OCI-LY1 (cell line): ENCODE measurements around the gene MTHFSD.

Experiments used
- H2AFZ ChIP-seq: fragments of 200-600 bp; sonication (generic), shearing (Covaris generic); 2 replicates; pipeline ENCODE4 v1.6.0; 2014; ENCODE audit warnings: antibody characterized with exemption, mild to moderate bottlenecking, low read length
- H3F3A ChIP-seq: fragments of 200-600 bp; sonication (generic), shearing (Covaris generic); 2 replicates; pipeline ENCODE4 v1.6.0; 2014; ENCODE audit warnings: mild to moderate bottlenecking, antibody characterized with exemption, low read length, moderate library complexity; ENCODE audit not compliant: insufficient read depth
- H3K27ac ChIP-seq: fragments of 200-600 bp; sonication (generic); 2 replicates; pipeline ENCODE4 v1.5.1; 2014; ENCODE audit warnings: low read length, mixed run types, mild to moderate bottlenecking, low read depth; ENCODE audit not compliant: poor library complexity, severe bottlenecking
- H3K27me3 ChIP-seq: fragments of 200-600 bp; sonication (generic); 2 replicates; pipeline ENCODE4 v1.6.0; 2014; ENCODE audit warnings: antibody characterized with exemption, mild to moderate bottlenecking, low read length, moderate library complexity; ENCODE audit not compliant: insufficient read depth
- H3K36me3 ChIP-seq: fragments of 200-600 bp; sonication (generic); 2 replicates; pipeline ENCODE4 v1.6.1; 2014; ENCODE audit warnings: mild to moderate bottlenecking, antibody characterized with exemption, low read length, moderate library complexity, mixed read lengths; ENCODE audit not compliant: insufficient read depth
- H3K4me1 ChIP-seq: fragments of 200-600 bp; sonication (generic); 2 replicates; pipeline ENCODE4 v1.5.1; 2014; ENCODE audit warnings: mild to moderate bottlenecking, low read length, moderate library complexity; ENCODE audit not compliant: insufficient read depth, severe bottlenecking
- H3K4me2 ChIP-seq: fragments of 200-600 bp; sonication (generic), shearing (Covaris generic); 2 replicates; pipeline ENCODE4 v1.6.1; 2014; ENCODE audit warnings: low read length
- H3K4me3 ChIP-seq: fragments of 200-600 bp; sonication (generic); 2 replicates; pipeline ENCODE4 v1.5.1; 2014; ENCODE audit warnings: low read length, low read depth, mild to moderate bottlenecking, mixed read lengths; ENCODE audit not compliant: poor library complexity, severe bottlenecking
- H3K79me2 ChIP-seq: fragments of 200-600 bp; shearing (Covaris generic); 2 replicates; pipeline ENCODE4 v1.6.1; 2016; ENCODE audit warnings: mixed run types, low read length, mixed read lengths; ENCODE audit not compliant: insufficient read depth
- H3K9ac ChIP-seq: fragments of 200-600 bp; sonication (generic), shearing (Covaris generic); 2 replicates; pipeline ENCODE4 v1.6.1; 2014; ENCODE audit warnings: mild to moderate bottlenecking, low read length, mixed read lengths
- H3K9me2 ChIP-seq: fragments of 200-600 bp; sonication (generic), shearing (Covaris generic); 2 replicates; pipeline ENCODE4 v1.6.1; 2014; ENCODE audit warnings: low read depth, mild to moderate bottlenecking, low read length, mixed read lengths
- H3K9me3 ChIP-seq: fragments of 200-600 bp; shearing (Covaris generic); 2 replicates; pipeline ENCODE4 v1.6.1; 2014; ENCODE audit warnings: low read length, mixed read lengths
- H4K20me1 ChIP-seq: fragments of 200-600 bp; sonication (generic), shearing (Covaris generic); 2 replicates; pipeline ENCODE4 v1.6.0; 2016; ENCODE audit warnings: mild to moderate bottlenecking, low read length; ENCODE audit not compliant: insufficient read depth
- EZH2 ChIP-seq: fragments of 200-600 bp; sonication (generic), shearing (Covaris generic); IDR thresholded peaks from 2 replicates; pipeline ENCODE4 v1.8.0; 2017; ENCODE audit warnings: borderline replicate concordance, mixed run types, mild to moderate bottlenecking, antibody characterized with exemption, low read length, moderate library complexity, mixed read lengths
- TF ChIP-seq, protein P1 (sequence below): fragments of 200-600 bp; sonication (generic), shearing (Covaris generic); IDR thresholded peaks from 2 replicates; pipeline ENCODE4 v1.5.1; 2017; ENCODE audit warnings: mild to moderate bottlenecking, antibody characterized with exemption, low read length, moderate library complexity, mixed read lengths

The MTHFSD gene

DNA sequence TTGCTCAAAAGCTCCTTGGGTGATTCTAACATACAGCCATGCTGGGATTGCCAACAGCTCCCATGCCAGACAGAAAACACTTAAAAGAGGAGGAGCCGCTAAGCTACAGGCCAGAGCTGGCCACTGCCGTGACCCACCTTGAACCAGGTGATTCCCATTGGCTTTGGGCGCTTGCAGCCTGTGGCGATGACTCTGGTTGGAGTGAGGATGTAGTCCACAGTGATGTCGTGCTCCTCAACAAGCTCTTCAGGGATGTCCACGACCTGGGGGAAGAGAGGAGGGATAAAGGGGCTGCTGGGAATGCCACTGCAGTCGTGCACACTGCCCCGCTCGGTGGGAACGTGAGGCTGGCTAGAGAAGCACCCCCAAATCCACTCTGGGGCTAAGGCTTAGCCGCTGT is 13.5 kb downstream of the MTHFSD start:
- TF ChIP-seq EZH2: no peak
- TF ChIP-seq, protein P1, sequence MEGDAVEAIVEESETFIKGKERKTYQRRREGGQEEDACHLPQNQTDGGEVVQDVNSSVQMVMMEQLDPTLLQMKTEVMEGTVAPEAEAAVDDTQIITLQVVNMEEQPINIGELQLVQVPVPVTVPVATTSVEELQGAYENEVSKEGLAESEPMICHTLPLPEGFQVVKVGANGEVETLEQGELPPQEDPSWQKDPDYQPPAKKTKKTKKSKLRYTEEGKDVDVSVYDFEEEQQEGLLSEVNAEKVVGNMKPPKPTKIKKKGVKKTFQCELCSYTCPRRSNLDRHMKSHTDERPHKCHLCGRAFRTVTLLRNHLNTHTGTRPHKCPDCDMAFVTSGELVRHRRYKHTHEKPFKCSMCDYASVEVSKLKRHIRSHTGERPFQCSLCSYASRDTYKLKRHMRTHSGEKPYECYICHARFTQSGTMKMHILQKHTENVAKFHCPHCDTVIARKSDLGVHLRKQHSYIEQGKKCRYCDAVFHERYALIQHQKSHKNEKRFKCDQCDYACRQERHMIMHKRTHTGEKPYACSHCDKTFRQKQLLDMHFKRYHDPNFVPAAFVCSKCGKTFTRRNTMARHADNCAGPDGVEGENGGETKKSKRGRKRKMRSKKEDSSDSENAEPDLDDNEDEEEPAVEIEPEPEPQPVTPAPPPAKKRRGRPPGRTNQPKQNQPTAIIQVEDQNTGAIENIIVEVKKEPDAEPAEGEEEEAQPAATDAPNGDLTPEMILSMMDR: no peak
- peaks cover 40% of the 10 kb centered on the region for H3K4me1 ChIP-seq
- H3K4me2 ChIP-seq: no peak overlapping the region; the same call in 1 of the 2 replicates
- H3K9ac ChIP-seq: peak overlapping the region; percentile 6; the same call in 1 of the 2 replicates
- no peaks in the 10 kb centered on the region for H3K9me2 ChIP-seq
- no peaks in the 10 kb centered on the region for H3K79me2 ChIP-seq
- peaks cover 68% of the 10 kb centered on the region for H3K36me3 ChIP-seq
- H3K4me3 ChIP-seq: no peak overlapping the region
- H3F3A ChIP-seq: no peaks in the 10 kb centered on the region
- no peak overlapping the region for H2AFZ ChIP-seq
- no peaks in the 10 kb centered on the region for H3K9me3 ChIP-seq
- H3K27ac ChIP-seq: peak overlapping the region; percentile 82
- H3K27me3 ChIP-seq: no peaks in the 10 kb centered on the region
- no peaks in the 10 kb centered on the region for H4K20me1 ChIP-seq

DNA sequence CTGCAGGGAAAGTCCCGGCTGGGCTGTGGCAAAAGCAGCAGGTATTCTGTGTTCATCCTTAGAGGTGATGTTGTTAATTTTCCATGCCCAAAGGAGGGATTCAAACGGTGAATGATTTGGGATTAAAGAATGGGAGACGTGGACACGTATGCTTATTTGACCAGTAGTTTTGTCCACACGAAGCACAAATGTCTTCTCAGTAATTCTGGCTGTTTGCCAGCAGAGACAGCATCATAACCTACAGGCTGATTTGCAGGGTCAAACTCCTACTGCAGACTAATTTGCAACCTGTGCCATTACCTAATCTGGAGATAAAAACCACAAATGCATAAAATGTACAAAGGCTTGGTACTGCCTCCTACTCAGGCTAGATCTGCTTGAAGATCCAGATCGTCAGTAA is 14.1 kb downstream of the MTHFSD start:
- Histone ChIP-seq H3K9me2 (no peaks in the 10 kb centered on the region), H3K36me3 (peaks cover 64% of the 10 kb centered on the region), H3K4me1 (peaks cover 40% of the 10 kb centered on the region), H4K20me1 (no peaks in the 10 kb centered on the region), H3K27me3 (no peaks in the 10 kb centered on the region), H3F3A (no peaks in the 10 kb centered on the region), H3K4me2 (peak overlapping the region; percentile 9; the same call in 1 of the 2 replicates), H3K9me3 (no peaks in the 10 kb centered on the region), H3K79me2 (no peaks in the 10 kb centered on the region), H3K4me3 (no peak overlapping the region), H3K9ac (peak overlapping the region; percentile 6; the same call in 1 of the 2 replicates), H2AFZ (no peak overlapping the region), H3K27ac (peak overlapping the region; percentile 82)
- TF ChIP-seq, protein P1: no peak
- no peak for TF ChIP-seq EZH2

DNA sequence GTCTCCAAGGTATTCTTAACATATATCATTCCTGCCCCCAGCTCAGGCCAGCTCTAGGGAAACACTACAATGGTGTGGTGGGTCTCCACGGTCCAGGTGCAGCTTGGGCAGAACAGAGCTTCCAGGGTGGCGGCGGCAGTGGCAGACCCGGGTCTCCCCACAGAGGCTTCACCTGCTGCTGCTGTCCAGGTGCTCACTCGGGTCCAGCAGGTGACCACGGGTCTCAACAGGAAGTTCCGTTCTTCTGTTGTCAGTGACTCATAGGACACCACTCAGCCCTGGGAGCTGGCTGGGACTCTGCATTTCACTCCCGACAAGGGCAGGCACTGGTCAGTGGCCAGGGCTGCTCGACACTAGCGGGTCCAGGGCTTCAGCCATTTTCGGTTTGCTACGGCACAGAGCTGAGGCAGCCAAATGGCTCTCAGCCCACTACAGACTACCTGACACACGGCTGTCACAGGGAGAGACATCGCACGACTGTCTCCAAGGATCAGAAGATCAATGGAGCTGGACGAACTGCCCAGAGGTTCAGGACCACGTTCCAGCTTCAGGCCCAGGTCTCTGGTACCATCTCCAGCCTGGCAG is 16.7 kb downstream of the MTHFSD start:
- H3K9me2 ChIP-seq: no peaks in the 10 kb centered on the region
- H4K20me1 ChIP-seq: no peaks in the 10 kb centered on the region
- TF ChIP-seq, protein P1: no peak
- no peak for TF ChIP-seq EZH2
- peaks cover 33% of the 10 kb centered on the region for H3K4me1 ChIP-seq
- H3K4me2 ChIP-seq: no peak overlapping the region
- no peaks in the 10 kb centered on the region for H3F3A ChIP-seq
- H3K79me2 ChIP-seq: no peaks in the 10 kb centered on the region
- H3K36me3 ChIP-seq: peaks cover 56% of the 10 kb centered on the region
- H3K9ac ChIP-seq: no peak overlapping the region
- no peak overlapping the region for H3K4me3 ChIP-seq
- no peak overlapping the region for H2AFZ ChIP-seq
- no peaks in the 10 kb centered on the region for H3K9me3 ChIP-seq
- no peak overlapping the region for H3K27ac ChIP-seq
- H3K27me3 ChIP-seq: no peaks in the 10 kb centered on the region
